Activated T-helper 1 cell treated with Interleukin-2 at 50 U/mL for 16 hours (primary cell): Measurements from ENCODE around the gene MRAS.
"Not testable (repeated sequence)": the region's sequence is repeated elsewhere in the genome, so short reads cannot be mapped to it uniquely, and the experiment has no call there.

Source experiments
- DNase-seq: peaks from one replicate; pipeline ENCODE4 v3.0.0-alpha.2; 2020; ENCODE audit warnings: low read depth

The MRAS gene

GRCh38 chr3:138389841-138390581 lies 41.6 kb downstream of the MRAS start:
- DNase-seq = no peak

- no peak for DNase-seq
Measured at GRCh38 chr3:138390582-138390932, 42.2 kb downstream of the MRAS start.

GRCh38 chr3:138394156-138394555 lies 45.8 kb downstream of the MRAS start:
- no peak for DNase-seq

- DNase-seq = no peak
Measured at GRCh38 chr3:138394686-138395085, 46.3 kb downstream of the MRAS start.

GRCh38 chr3:138395865-138396751 lies 47.7 kb downstream of the MRAS start:
- no peak for DNase-seq

- DNase-seq = no peak
Measured at GRCh38 chr3:138396752-138397410, 48.5 kb downstream of the MRAS start.

GRCh38 chr3:138397983-138398382 lies 49.6 kb downstream of the MRAS start:
- DNase-seq = no peak

GRCh38 chr3:138398791-138399575 lies 50.6 kb downstream of the MRAS start:
- DNase-seq = no peak

- no peak for DNase-seq
Measured at GRCh38 chr3:138399766-138400165, 51.4 kb downstream of the MRAS start.

GRCh38 chr3:138400651-138401070 lies 52.3 kb downstream of the MRAS start:
- DNase-seq = no peak

GRCh38 chr3:138401834-138402233 lies 53.5 kb downstream of the MRAS start:
- DNase-seq = no peak

GRCh38 chr3:138404121-138404520 lies 55.7 kb downstream of the MRAS start:
- DNase-seq = no peak

- no peak for DNase-seq
Measured at GRCh38 chr3:138405001-138405400, 56.6 kb downstream of the MRAS start.

- DNase-seq = no peak
Measured at GRCh38 chr3:138405486-138405885, 57.1 kb downstream of the MRAS start.

GRCh38 chr3:138406606-138407005 lies 58.2 kb downstream of the MRAS start:
- DNase-seq = no peak

GRCh38 chr3:138407236-138407907 lies 59.0 kb downstream of the MRAS start:
- no peak for DNase-seq

- no peak for DNase-seq
Measured at GRCh38 chr3:138408751-138409570, 60.6 kb downstream of the MRAS start.

GRCh38 chr3:138412821-138413551 lies 64.6 kb downstream of the MRAS start:
- no peak for DNase-seq

- not testable (repeated sequence) for DNase-seq
Measured at GRCh38 chr3:138416236-138416635, 67.9 kb downstream of the MRAS start.

- DNase-seq = peak; percentile 27
Measured at GRCh38 chr3:138417559-138417982, 69.2 kb downstream of the MRAS start.
